Measurements from ENCODE around the gene HBP1.
"Not testable (repeated sequence)": the region's sequence is repeated elsewhere in the genome, so short reads cannot be mapped to it uniquely, and the experiment has no call there.

HBP1 gene

GRCh38 chr7:107155726-107156125 lies 13.1 kb upstream of the HBP1 start:
- not testable (repeated sequence) for DNase-seq (ENCODE audit: low read depth, low spot score)

GRCh38 chr7:107157091-107157490 lies 11.7 kb upstream of the HBP1 start:
- no peak for DNase-seq (ENCODE audit: low read depth, low spot score)

- DNase-seq (ENCODE audit: low read depth, low spot score), result no peak
These were observed 10.8 kb upstream of the HBP1 start for GRCh38 chr7:107158028-107158427.

GRCh38 chr7:107160389-107160788 lies 8.4 kb upstream of the HBP1 start:
- DNase-seq (ENCODE audit: low read depth, low spot score), result no peak

- DNase-seq (ENCODE audit: low read depth, low spot score), result no peak
These were observed 7.4 kb upstream of the HBP1 start for GRCh38 chr7:107161415-107161814.

GRCh38 chr7:107162475-107162874 lies 6.3 kb upstream of the HBP1 start:
- no peak for DNase-seq (ENCODE audit: low read depth, low spot score)

GRCh38 chr7:107164092-107164491 lies 4.7 kb upstream of the HBP1 start:
- DNase-seq (ENCODE audit: low read depth, low spot score), result no peak

GRCh38 chr7:107165341-107165740 lies 3.5 kb upstream of the HBP1 start:
- no peak for DNase-seq (ENCODE audit: low read depth, low spot score)

GRCh38 chr7:107166736-107167426 lies 1.9 kb upstream of the HBP1 start:
- no peak for DNase-seq (ENCODE audit: low read depth, low spot score)

- peak; percentile 63 for DNase-seq (ENCODE audit: low read depth, low spot score)
These were observed 1.1 kb upstream of the HBP1 start for GRCh38 chr7:107167483-107168232.

GRCh38 chr7:107169120-107170050 lies 582 bp downstream of the HBP1 start:
- DNase-seq (ENCODE audit: low read depth, low spot score), result peak; percentile 88

GRCh38 chr7:107170051-107170915 lies 1.5 kb downstream of the HBP1 start:
- DNase-seq (ENCODE audit: low read depth, low spot score), result no peak

GRCh38 chr7:107171496-107171895 lies 2.7 kb downstream of the HBP1 start:
- no peak for DNase-seq (ENCODE audit: low read depth, low spot score)

- DNase-seq (ENCODE audit: low read depth, low spot score), result no peak
These were observed 3.7 kb downstream of the HBP1 start for GRCh38 chr7:107172276-107173032.

GRCh38 chr7:107173191-107173590 lies 4.4 kb downstream of the HBP1 start:
- DNase-seq (ENCODE audit: low read depth, low spot score), result no peak

GRCh38 chr7:107173691-107174406 lies 5.0 kb downstream of the HBP1 start:
- no peak for DNase-seq (ENCODE audit: low read depth, low spot score)

GRCh38 chr7:107179326-107180164 lies 10.7 kb downstream of the HBP1 start:
- no peak for DNase-seq (ENCODE audit: low read depth, low spot score)

GRCh38 chr7:107180378-107180777 lies 11.6 kb downstream of the HBP1 start:
- no peak for DNase-seq (ENCODE audit: low read depth, low spot score)

- DNase-seq (ENCODE audit: low read depth, low spot score), result no peak
These were observed 12.4 kb downstream of the HBP1 start for GRCh38 chr7:107181172-107181571.

Measured in smooth muscle cell of the brain vasculature (primary cell).